ENCODE results near the gene GP5.

DNA sequence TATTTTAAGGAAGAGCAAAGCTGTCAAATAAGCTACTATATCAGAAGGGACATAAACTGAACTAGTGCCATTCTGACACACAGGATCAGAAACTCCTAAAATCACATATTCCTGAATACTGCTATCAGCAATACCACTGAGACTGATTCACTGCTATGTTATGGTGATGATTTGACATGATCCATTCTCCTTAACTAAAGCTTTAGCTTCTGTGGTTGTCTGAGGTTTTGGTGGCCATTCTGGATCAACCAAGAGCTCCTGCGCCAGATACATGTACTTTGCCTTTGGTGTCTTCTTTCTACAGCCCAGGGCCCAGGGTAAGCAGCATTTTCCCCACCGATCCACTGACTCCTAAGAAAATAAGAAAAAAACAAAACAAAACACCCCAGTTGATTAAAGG, 6.7 kb upstream of the GP5 start:
- TF ChIP-seq TCF7L2 (IDR thresholded peaks at IDR 0.05; ENCODE audit: borderline replicate concordance, extremely low read depth, insufficient read depth, insufficient read length) (no peak), SRF (IDR thresholded peaks at IDR 0.05; ENCODE audit: low read depth) (no peak), POLR2A (IDR thresholded peaks at IDR 0.05; ENCODE audit: borderline replicate concordance, extremely low read depth, insufficient read depth, insufficient read length) (no peak)
- TF ChIP-seq, protein P1, sequence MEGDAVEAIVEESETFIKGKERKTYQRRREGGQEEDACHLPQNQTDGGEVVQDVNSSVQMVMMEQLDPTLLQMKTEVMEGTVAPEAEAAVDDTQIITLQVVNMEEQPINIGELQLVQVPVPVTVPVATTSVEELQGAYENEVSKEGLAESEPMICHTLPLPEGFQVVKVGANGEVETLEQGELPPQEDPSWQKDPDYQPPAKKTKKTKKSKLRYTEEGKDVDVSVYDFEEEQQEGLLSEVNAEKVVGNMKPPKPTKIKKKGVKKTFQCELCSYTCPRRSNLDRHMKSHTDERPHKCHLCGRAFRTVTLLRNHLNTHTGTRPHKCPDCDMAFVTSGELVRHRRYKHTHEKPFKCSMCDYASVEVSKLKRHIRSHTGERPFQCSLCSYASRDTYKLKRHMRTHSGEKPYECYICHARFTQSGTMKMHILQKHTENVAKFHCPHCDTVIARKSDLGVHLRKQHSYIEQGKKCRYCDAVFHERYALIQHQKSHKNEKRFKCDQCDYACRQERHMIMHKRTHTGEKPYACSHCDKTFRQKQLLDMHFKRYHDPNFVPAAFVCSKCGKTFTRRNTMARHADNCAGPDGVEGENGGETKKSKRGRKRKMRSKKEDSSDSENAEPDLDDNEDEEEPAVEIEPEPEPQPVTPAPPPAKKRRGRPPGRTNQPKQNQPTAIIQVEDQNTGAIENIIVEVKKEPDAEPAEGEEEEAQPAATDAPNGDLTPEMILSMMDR (IDR thresholded peaks at IDR 0.05 in 2 of 3, conservative IDR thresholded peaks at IDR 0.05 in 1 of 3; ENCODE audit: borderline replicate concordance in 1 of 3, insufficient read depth in 1 of 3, low read depth in 2 of 3, low read length in 2 of 3) = no peak
- TF ChIP-seq, protein P2, sequence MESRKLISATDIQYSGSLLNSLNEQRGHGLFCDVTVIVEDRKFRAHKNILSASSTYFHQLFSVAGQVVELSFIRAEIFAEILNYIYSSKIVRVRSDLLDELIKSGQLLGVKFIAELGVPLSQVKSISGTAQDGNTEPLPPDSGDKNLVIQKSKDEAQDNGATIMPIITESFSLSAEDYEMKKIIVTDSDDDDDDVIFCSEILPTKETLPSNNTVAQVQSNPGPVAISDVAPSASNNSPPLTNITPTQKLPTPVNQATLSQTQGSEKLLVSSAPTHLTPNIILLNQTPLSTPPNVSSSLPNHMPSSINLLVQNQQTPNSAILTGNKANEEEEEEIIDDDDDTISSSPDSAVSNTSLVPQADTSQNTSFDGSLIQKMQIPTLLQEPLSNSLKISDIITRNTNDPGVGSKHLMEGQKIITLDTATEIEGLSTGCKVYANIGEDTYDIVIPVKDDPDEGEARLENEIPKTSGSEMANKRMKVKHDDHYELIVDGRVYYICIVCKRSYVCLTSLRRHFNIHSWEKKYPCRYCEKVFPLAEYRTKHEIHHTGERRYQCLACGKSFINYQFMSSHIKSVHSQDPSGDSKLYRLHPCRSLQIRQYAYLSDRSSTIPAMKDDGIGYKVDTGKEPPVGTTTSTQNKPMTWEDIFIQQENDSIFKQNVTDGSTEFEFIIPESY (IDR thresholded peaks at IDR 0.05; ENCODE audit: extremely low read depth, insufficient replicate concordance, low read length) = no peak
